ENCODE measurements around the gene AK9. TPM values are rescaled to one million over a fixed set of nuclear protein-coding genes. Genes with fewer than 3 reads are reported as not detected.

Gene AK9
- polyA plus RNA-seq, 1 of the 3 experiments (the other 2 are of a cell fraction) = 0.76 TPM

- no peaks in the 10 kb centered on the region for H4K20me1 ChIP-seq (ENCODE audit: insufficient read depth)
- peak overlapping the region; percentile 75 for H2AFZ ChIP-seq (ENCODE audit: low read depth)
- peak overlapping the region; percentile 27 to 85 for H3K27ac ChIP-seq (ENCODE audit: low read depth in 2 of 2, low read length in 1 of 2)
- peak overlapping the region; percentile 80 to 97 for H3K4me3 ChIP-seq (ENCODE audit: low read depth in 2 of 2, low read length in 1 of 2)
- H3K9me3 ChIP-seq = no peaks in the 10 kb centered on the region
- ChIA-PET POLR2A (interaction anchor here (0.6 to 4.6 kb wide), 5 partner anchors 8 to 879 kb away, joined by 3 to 43 read pairs (median 3); partner anchors contain the start of genes CD164, PPIL6, SMPD2 and ZBTB24), CTCF (interaction anchor here (0.9 to 5.9 kb wide), 6 partner anchors 13 to 268 kb away, joined by 3 to 47 read pairs (median 6); partner anchors contain the start of genes CD164, PPIL6, SMPD2 and ZBTB24)
- 37% methylated on average over 8 of the region's 38 CpGs for WGBS (ENCODE audit: low lambda C conversion rate)
- peaks cover 31% of the 10 kb centered on the region; the same call in 1 of the 2 replicates for H3K79me2 ChIP-seq (ENCODE audit: insufficient read depth)
- H3K9me2 ChIP-seq = no peaks in the 10 kb centered on the region
- H3K4me1 ChIP-seq (ENCODE audit: control insufficient read depth in 1 of 2, insufficient read depth in 2 of 2, low read depth in 1 of 2, low read length in 1 of 2) = peaks cover 0 to 25% of the 10 kb centered on the region in 2 experiments; a peak in 3 of 4 replicates
- no peak for DNase-seq
- H3K27me3 ChIP-seq (ENCODE audit: insufficient read depth) = no peaks in the 10 kb centered on the region
- H3F3A ChIP-seq (replicated peaks; ENCODE audit: insufficient read depth) = peaks cover 15% of the 10 kb centered on the region
- H3K4me2 ChIP-seq = peak overlapping the region; percentile 95
- peak overlapping the region; percentile 92 for H3K9ac ChIP-seq
- no peak for TF ChIP-seq FOXJ3 (CRISPR knock-in tag; IDR thresholded peaks at IDR 0.05)
- no peak for TF ChIP-seq CHD2 (IDR thresholded peaks at IDR 0.05; ENCODE audit: low read length, partially characterized antibody)
- no peak for TF ChIP-seq EZH2phosphoT487 (IDR thresholded peaks at IDR 0.05; ENCODE audit: borderline replicate concordance, low read depth)
- TF ChIP-seq JUND (IDR thresholded peaks at IDR 0.05) = no peak
- TF ChIP-seq NRF1 (IDR thresholded peaks at IDR 0.05; ENCODE audit: low read depth, low read length) = no peak
- TF ChIP-seq TCF12 (IDR thresholded peaks at IDR 0.05) = no peak
- TF ChIP-seq FOXM1 (IDR thresholded peaks at IDR 0.05; ENCODE audit: low read depth) = no peak
- no peak for TF ChIP-seq PBX3 (IDR thresholded peaks at IDR 0.05)
- no peak for TF ChIP-seq GATA2 (CRISPR knock-in tag; IDR thresholded peaks at IDR 0.05)
- no peak for TF ChIP-seq TEAD4 (IDR thresholded peaks at IDR 0.05; ENCODE audit: borderline replicate concordance, insufficient read depth)
- TF ChIP-seq SIN3A (IDR thresholded peaks at IDR 0.05; ENCODE audit: borderline replicate concordance, low read depth, low read length) = no peak
- H3K36me3 ChIP-seq (replicated peaks in 1 of 2; ENCODE audit: control insufficient read depth in 1 of 2, insufficient read depth in 2 of 2, low read length in 1 of 2) = peaks cover 10 to 14% of the 10 kb centered on the region in 2 experiments
These were observed 234.9 kb downstream of the AK9 start for GRCh38 chr6:109456111-109456583.

GRCh38 chr6:109455437-109456110 is 235.4 kb downstream of the AK9 start, which contains the start of gene MICAL1:
MICAL1 (minus strand) TSS chr6:109455772; CDS start chr6:109454196, 1,576 bp downstream.
- peaks cover 31% of the 10 kb centered on the region; the same call in 1 of the 2 replicates for H3K79me2 ChIP-seq (ENCODE audit: insufficient read depth)
- H2AFZ ChIP-seq (ENCODE audit: low read depth) = peak within 1 kb of the TSS; percentile 75
- no peaks in the 10 kb centered on the region for H3K9me3 ChIP-seq
- peak within 1 kb of the TSS; percentile 92 for H3K9ac ChIP-seq
- no peaks in the 10 kb centered on the region for H3K9me2 ChIP-seq
- peaks cover 0 to 25% of the 10 kb centered on the region in 2 experiments; a peak in 3 of 4 replicates for H3K4me1 ChIP-seq (ENCODE audit: control insufficient read depth in 1 of 2, insufficient read depth in 2 of 2, low read depth in 1 of 2, low read length in 1 of 2)
- DNase-seq = peak; percentile 94
- WGBS (ENCODE audit: low lambda C conversion rate) = 0% methylated on average over 19 of the region's 70 CpGs
- H3K27me3 ChIP-seq (ENCODE audit: insufficient read depth) = no peaks in the 10 kb centered on the region
- H3K27ac ChIP-seq (ENCODE audit: low read depth in 2 of 2, low read length in 1 of 2) = peak within 1 kb of the TSS; percentile 51 to 90
- CTCF ChIA-PET = interaction anchor here (0.9 to 5.9 kb wide), 7 partner anchors 11 to 267 kb away, joined by 3 to 47 read pairs (median 5); partner anchors contain the start of genes CD164, PPIL6, SMPD2 and ZBTB24
- POLR2A ChIA-PET = interaction anchor here (0.6 to 4.6 kb wide), 7 partner anchors 9 to 880 kb away, joined by 3 to 43 read pairs (median 3); partner anchors contain the start of genes CD164, PPIL6, SMPD2 and ZBTB24
- peaks cover 11% of the 10 kb centered on the region for H3F3A ChIP-seq (replicated peaks; ENCODE audit: insufficient read depth)
- H3K36me3 ChIP-seq (replicated peaks in 1 of 2; ENCODE audit: control insufficient read depth in 1 of 2, insufficient read depth in 2 of 2, low read length in 1 of 2) = peaks cover 10 to 14% of the 10 kb centered on the region in 2 experiments
- H3K4me2 ChIP-seq = peak within 1 kb of the TSS; percentile 95
- peak within 1 kb of the TSS; percentile 80 to 97 for H3K4me3 ChIP-seq (ENCODE audit: low read depth in 2 of 2, low read length in 1 of 2)
- H4K20me1 ChIP-seq (ENCODE audit: insufficient read depth) = no peaks in the 10 kb centered on the region
- TF ChIP-seq NRF1 (IDR thresholded peaks at IDR 0.05; ENCODE audit: low read depth, low read length) (no peak), ELF1 (IDR thresholded peaks at IDR 0.05) (peak; percentile 50; the same call in 1 of the 2 replicates), EZH2phosphoT487 (IDR thresholded peaks at IDR 0.05; ENCODE audit: borderline replicate concordance, low read depth) (no peak), FOSL2 (IDR thresholded peaks at IDR 0.05; ENCODE audit: borderline replicate concordance, low read depth) (no peak), GABPA (IDR thresholded peaks at IDR 0.05; ENCODE audit: low read depth) (peak; percentile 49; the same call in 1 of the 2 replicates), MXI1 (IDR thresholded peaks at IDR 0.05; ENCODE audit: low read depth, low read length) (peak; percentile 43), CTCF (IDR thresholded peaks at IDR 0.05) (peak; percentile 40), RXRA (IDR thresholded peaks at IDR 0.05; ENCODE audit: borderline replicate concordance, low read depth) (no peak), FOXJ3 (CRISPR knock-in tag; IDR thresholded peaks at IDR 0.05) (no peak), RAD21 (IDR thresholded peaks at IDR 0.05; ENCODE audit: low read length) (no peak), PBX3 (IDR thresholded peaks at IDR 0.05) (0 out of 2 replicates have a peak, but pooled peaks have one; percentile 7), USF1 (IDR thresholded peaks at IDR 0.05; ENCODE audit: borderline replicate concordance, low read depth) (no peak), POLR2AphosphoS5 (IDR thresholded peaks at IDR 0.05; ENCODE audit: low read depth, low read length) (peak; percentile 41; the same call in 1 of the 2 replicates), SMC3 (IDR thresholded peaks at IDR 0.05; ENCODE audit: low read depth, low read length) (no peak), MEF2A (IDR thresholded peaks at IDR 0.05; ENCODE audit: borderline replicate concordance, low read depth) (no peak)
